ENCODE results near the gene HENMT1. TPM values are rescaled to one million over a fixed set of nuclear protein-coding genes. Genes with fewer than 3 reads are reported as not detected.
"Not testable (repeated sequence)": the region's sequence is repeated elsewhere in the genome, so short reads cannot be mapped to it uniquely, and the experiment has no call there.

The HENMT1 gene
- total and polyA plus RNA-seq, 2 experiments from 2014 or later, result 3.8 to 4.7 TPM

DNA sequence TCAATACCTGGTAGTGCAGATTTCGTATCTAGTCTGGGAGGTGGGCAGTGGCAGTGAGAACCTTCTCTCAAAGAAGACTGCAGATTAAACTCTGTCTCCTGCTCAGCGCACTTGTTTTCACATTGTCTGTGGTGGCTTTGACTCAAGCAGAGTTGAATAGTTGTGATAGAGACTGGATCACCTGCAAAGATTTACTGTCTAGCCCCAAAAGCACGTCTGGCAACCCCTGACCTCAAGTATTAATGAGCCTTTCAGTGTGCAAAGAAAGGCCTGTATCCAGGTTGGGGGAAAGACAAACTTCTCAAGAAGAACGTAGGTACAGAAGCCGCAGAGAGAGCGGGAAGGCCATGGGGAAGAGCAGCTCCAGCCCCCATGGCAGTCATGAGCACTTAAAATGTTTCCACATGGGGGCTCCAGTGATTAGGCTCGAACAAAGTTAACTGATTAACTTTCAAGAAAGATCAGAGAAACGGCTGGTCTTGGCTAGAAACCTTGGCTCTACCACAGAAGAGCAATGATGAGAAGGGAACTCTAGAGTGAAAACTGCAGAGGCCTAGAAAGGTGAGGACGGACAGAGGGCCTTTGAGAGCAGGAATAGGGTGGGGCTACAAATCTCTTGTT lies 15.2 kb downstream of the HENMT1 start:
- H3K4me3 ChIP-seq, result no peak overlapping the region
- 83% methylated on average over 9 of the region's 9 CpGs for WGBS (ENCODE audit: low lambda C conversion rate, missing lambda C conversion rate)
- H3K9me2 ChIP-seq (replicated peaks; ENCODE audit: insufficient read depth), result no peaks in the 10 kb centered on the region
- peak overlapping the region; percentile 89 for H3K27ac ChIP-seq
- no peaks in the 10 kb centered on the region for H3K9me3 ChIP-seq (ENCODE audit: low read depth)
- peak overlapping the region; percentile 9 for H2AFZ ChIP-seq
- no peaks in the 10 kb centered on the region for H3K27me3 ChIP-seq
- H4K20me1 ChIP-seq (ENCODE audit: insufficient read depth, poor library complexity, severe bottlenecking), result no peaks in the 10 kb centered on the region
- no peaks in the 10 kb centered on the region for H3K79me2 ChIP-seq
- H3K4me1 ChIP-seq (ENCODE audit: insufficient read depth), result no peaks in the 10 kb centered on the region
- TF ChIP-seq, protein P1, sequence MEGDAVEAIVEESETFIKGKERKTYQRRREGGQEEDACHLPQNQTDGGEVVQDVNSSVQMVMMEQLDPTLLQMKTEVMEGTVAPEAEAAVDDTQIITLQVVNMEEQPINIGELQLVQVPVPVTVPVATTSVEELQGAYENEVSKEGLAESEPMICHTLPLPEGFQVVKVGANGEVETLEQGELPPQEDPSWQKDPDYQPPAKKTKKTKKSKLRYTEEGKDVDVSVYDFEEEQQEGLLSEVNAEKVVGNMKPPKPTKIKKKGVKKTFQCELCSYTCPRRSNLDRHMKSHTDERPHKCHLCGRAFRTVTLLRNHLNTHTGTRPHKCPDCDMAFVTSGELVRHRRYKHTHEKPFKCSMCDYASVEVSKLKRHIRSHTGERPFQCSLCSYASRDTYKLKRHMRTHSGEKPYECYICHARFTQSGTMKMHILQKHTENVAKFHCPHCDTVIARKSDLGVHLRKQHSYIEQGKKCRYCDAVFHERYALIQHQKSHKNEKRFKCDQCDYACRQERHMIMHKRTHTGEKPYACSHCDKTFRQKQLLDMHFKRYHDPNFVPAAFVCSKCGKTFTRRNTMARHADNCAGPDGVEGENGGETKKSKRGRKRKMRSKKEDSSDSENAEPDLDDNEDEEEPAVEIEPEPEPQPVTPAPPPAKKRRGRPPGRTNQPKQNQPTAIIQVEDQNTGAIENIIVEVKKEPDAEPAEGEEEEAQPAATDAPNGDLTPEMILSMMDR (IDR thresholded peaks at IDR 0.05; ENCODE audit: poor library complexity), result no peak
- no peak for TF ChIP-seq EZH2 (IDR thresholded peaks at IDR 0.05; ENCODE audit: borderline replicate concordance)
- no peak for TF ChIP-seq EZH2phosphoT487 (IDR thresholded peaks at IDR 0.05; ENCODE audit: low read depth, severe bottlenecking, unreplicated experiment)
- no peak for DNase-seq (ENCODE audit: low spot score)
- H3K4me2 ChIP-seq, result no peak overlapping the region
- no peaks in the 10 kb centered on the region for H3K36me3 ChIP-seq (replicated peaks; ENCODE audit: insufficient read depth, low read depth)

DNA sequence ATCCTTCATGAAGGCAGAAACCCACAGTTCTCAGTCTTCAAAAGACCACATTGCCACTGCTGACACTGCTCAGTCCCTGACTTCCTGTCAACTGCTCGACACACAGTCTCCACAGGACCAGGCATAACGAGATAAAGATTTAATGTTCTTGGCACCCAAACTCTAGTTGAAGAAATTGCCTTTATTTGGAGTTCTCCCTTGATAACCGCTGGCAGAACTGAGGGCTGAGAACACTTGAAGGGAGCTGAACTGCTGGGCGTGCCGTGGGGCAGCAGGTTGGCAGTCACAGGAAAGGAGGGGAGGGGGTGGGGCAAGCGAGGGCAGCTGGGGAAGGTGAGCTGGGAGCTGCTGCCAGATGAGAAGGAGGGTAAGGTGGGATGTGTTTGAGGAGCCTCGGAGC lies 15.9 kb downstream of the HENMT1 start:
- H3K27ac ChIP-seq, result no peak overlapping the region

DNA sequence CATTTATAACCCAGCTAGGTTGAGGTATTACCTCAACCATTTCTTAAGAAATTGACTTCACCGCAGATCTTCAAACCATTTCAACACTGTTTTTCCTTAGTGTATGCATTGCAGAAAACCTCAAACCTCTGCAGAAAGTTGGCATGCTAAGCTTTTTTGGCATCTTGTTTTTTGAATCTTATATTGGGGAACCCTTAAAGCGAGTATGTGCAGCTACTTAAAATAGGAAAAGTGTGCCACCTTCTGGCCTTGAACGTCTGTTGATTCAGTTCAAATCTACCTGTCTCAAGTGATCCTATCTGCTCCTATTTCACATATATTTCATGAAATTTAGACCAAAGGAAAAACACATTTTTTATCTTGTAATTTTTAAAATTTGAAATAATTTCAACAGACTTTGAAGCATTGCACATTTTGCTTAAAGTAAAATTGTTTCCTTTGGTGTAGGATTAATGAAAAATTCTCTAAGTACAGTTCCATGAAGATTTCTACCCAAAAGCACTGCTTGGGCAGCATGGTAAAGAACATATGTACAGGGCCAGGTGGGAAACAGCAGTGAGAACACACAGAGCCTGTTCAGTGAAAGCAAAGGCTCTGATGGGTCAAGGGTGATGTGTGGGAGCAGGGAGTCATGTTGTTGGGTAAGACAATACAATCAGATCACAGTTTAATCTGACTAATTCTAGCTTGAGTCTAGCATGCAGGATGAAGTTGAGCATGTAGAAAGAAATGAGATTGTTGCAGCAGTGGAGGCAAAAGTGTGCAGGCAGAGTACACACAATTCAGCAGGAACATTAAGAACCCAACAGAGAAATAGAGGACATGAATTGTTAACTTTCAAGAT lies 17.2 kb downstream of the HENMT1 start:
- no peak overlapping the region for H3K4me3 ChIP-seq
- H3K27me3 ChIP-seq, result no peaks in the 10 kb centered on the region
- WGBS (ENCODE audit: low lambda C conversion rate, missing lambda C conversion rate), result 33% methylated on average over 3 of the region's 3 CpGs
- H3K4me2 ChIP-seq, result no peak overlapping the region
- H3K36me3 ChIP-seq (replicated peaks; ENCODE audit: insufficient read depth, low read depth), result no peaks in the 10 kb centered on the region
- no peak for TF ChIP-seq EZH2phosphoT487 (IDR thresholded peaks at IDR 0.05; ENCODE audit: low read depth, severe bottlenecking, unreplicated experiment)
- TF ChIP-seq, protein P1 (IDR thresholded peaks at IDR 0.05; ENCODE audit: poor library complexity), result peak; percentile 77
- no peaks in the 10 kb centered on the region for H3K4me1 ChIP-seq (ENCODE audit: insufficient read depth)
- H4K20me1 ChIP-seq (ENCODE audit: insufficient read depth, poor library complexity, severe bottlenecking), result no peaks in the 10 kb centered on the region
- no peaks in the 10 kb centered on the region for H3K9me2 ChIP-seq (replicated peaks; ENCODE audit: insufficient read depth)
- no peaks in the 10 kb centered on the region for H3K79me2 ChIP-seq
- no peak overlapping the region for H3K27ac ChIP-seq
- H3K9me3 ChIP-seq (ENCODE audit: low read depth), result no peaks in the 10 kb centered on the region
- no peak overlapping the region for H2AFZ ChIP-seq
- peak; percentile 75 for DNase-seq (ENCODE audit: low spot score)

More for the DNA sequence above, 15.9 kb downstream of the HENMT1 start:
- H4K20me1 ChIP-seq (ENCODE audit: insufficient read depth, poor library complexity, severe bottlenecking), result no peaks in the 10 kb centered on the region
- H3K79me2 ChIP-seq, result no peaks in the 10 kb centered on the region
- WGBS (ENCODE audit: low lambda C conversion rate, missing lambda C conversion rate), result 81% methylated on average over 7 of the region's 7 CpGs
- H3K36me3 ChIP-seq (replicated peaks; ENCODE audit: insufficient read depth, low read depth), result no peaks in the 10 kb centered on the region
- no peaks in the 10 kb centered on the region for H3K4me1 ChIP-seq (ENCODE audit: insufficient read depth)
- no peaks in the 10 kb centered on the region for H3K27me3 ChIP-seq
- no peaks in the 10 kb centered on the region for H3K9me2 ChIP-seq (replicated peaks; ENCODE audit: insufficient read depth)
- no peak overlapping the region for H2AFZ ChIP-seq
- H3K4me2 ChIP-seq, result no peak overlapping the region
- no peak for DNase-seq (ENCODE audit: low spot score)
- TF ChIP-seq EZH2 (IDR thresholded peaks at IDR 0.05; ENCODE audit: borderline replicate concordance), result no peak
- H3K9me3 ChIP-seq (ENCODE audit: low read depth), result no peaks in the 10 kb centered on the region
- no peak overlapping the region for H3K4me3 ChIP-seq

DNA sequence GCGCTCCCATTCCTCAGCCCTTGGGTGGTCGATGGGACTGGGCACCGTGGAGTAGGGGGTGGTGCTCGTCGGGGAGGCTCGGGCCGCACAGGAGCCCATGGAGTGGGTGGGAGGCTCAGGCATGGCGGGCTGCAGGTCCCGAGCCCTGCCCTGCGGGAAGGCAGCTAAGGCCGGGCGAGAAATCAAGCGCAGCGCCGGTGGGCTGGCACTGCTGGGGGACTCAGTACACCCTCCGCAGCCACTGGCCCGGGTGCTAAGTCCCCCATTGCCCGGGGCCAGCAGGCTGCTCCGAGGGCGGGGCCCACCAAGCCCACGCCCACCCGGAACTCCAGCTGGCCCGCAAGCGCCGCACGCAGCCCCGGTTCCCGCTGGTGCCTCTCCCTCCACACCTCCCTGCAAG lies 20.0 kb downstream of the HENMT1 start:
- H3K4me3 ChIP-seq; H3K36me3 ChIP-seq (replicated peaks; ENCODE audit: insufficient read depth, low read depth); H3K27me3 ChIP-seq; H4K20me1 ChIP-seq (ENCODE audit: insufficient read depth, poor library complexity, severe bottlenecking); H3K9me3 ChIP-seq (ENCODE audit: low read depth); H3K27ac ChIP-seq; H3K4me1 ChIP-seq (ENCODE audit: insufficient read depth); H3K79me2 ChIP-seq; H3K4me2 ChIP-seq; DNase-seq (ENCODE audit: low spot score); H2AFZ ChIP-seq; H3K9me2 ChIP-seq (replicated peaks; ENCODE audit: insufficient read depth): not testable (repeated sequence)
- 98% methylated on average over 23 of the region's 28 CpGs for WGBS (ENCODE audit: low lambda C conversion rate, missing lambda C conversion rate)
